ENCODE data around the gene KRT74. TPM values are rescaled to one million over a fixed set of nuclear protein-coding genes. Genes with fewer than 3 reads are reported as not detected.

The KRT74 gene
- total RNA-seq, 5 donors from 2014 or later (not counting 1 experiment from before 2014, with no cell fraction given): 0.20 to 0.79 (median 0.45) TPM; not detected in 1

- Mint-ChIP-seq H3K4me3 (peak overlapping the region in 1 of 3 donors; percentile 58), H3K4me1 (peaks cover 52 to 74% (median 61%) of the 10 kb centered on the region in 3 donors), H3K9me3 (no peaks in the 10 kb centered on the region), H3K36me3 (peaks cover 6% of the 10 kb centered on the region), H3K27me3 (no peaks in the 10 kb centered on the region), H3K27ac (peak overlapping the region in 1 of 2 donors; percentile 86)
- DNase-seq: peak in 1 of 35 experiments; percentile 23
- Histone ChIP-seq H3K4me1 (ENCODE audit: control insufficient read depth in 1 of 2, extremely low read depth in 1 of 2, insufficient read depth in 2 of 2, low read length in 2 of 2) (peaks cover 24 to 48% of the 10 kb centered on the region in 2 experiments), H3K9me3 (no peaks in the 10 kb centered on the region), H3K27ac (ENCODE audit: low read length) (no peak overlapping the region), H3K27me3 (replicated peaks in 1 of 2; ENCODE audit: control insufficient read depth in 2 of 2, extremely low read depth in 1 of 2, insufficient read depth in 2 of 2, low read length in 1 of 2) (peaks cover 0 to 4% of the 10 kb centered on the region in 2 experiments), H3K4me3 (ENCODE audit: control insufficient read depth in 1 of 2, extremely low read depth in 1 of 2, low read length in 1 of 2) (no peak overlapping the region), H3K36me3 (ENCODE audit: control insufficient read depth in 2 of 2, extremely low read depth in 1 of 2, insufficient read depth in 1 of 2, low read length in 1 of 2) (no peaks in the 10 kb centered on the region)
- CTCF ChIA-PET: interaction anchor here (0.6 to 1.1 kb wide), 3 partner anchors 80 to 297 kb away, joined by 3 to 7 read pairs (median 3); no protein-coding TSS in a partner anchor
- POLR2A ChIA-PET: no interaction called here
- ATAC-seq (replicated peaks in 1 of 4): no peak
- WGBS (ENCODE audit: insufficient coverage): 93% methylated on average over 17 of the region's 17 CpGs
Observed at GRCh38 chr12:52587563-52587962, 13.9 kb upstream of the KRT74 start.

GRCh38 chr12:52585946-52586345, 12.3 kb upstream of the KRT74 start:
- Mint-ChIP-seq H3K4me3 (peak overlapping the region in 2 of 3 donors; percentile 3 to 58), H3K27ac (peak overlapping the region; percentile 77 to 86), H3K36me3 (peaks cover 6% of the 10 kb centered on the region), H3K4me1 (peaks cover 53 to 68% (median 60%) of the 10 kb centered on the region in 3 donors), H3K27me3 (no peaks in the 10 kb centered on the region), H3K9me3 (no peaks in the 10 kb centered on the region)
- Histone ChIP-seq H3K4me1 (ENCODE audit: control insufficient read depth in 1 of 2, extremely low read depth in 1 of 2, insufficient read depth in 2 of 2, low read length in 2 of 2) (peaks cover 25 to 49% of the 10 kb centered on the region in 2 experiments), H3K27me3 (replicated peaks in 1 of 2; ENCODE audit: control insufficient read depth in 2 of 2, extremely low read depth in 1 of 2, insufficient read depth in 2 of 2, low read length in 1 of 2) (peaks cover 0 to 9% of the 10 kb centered on the region in 2 experiments), H3K4me3 (ENCODE audit: control insufficient read depth in 1 of 2, extremely low read depth in 1 of 2, low read length in 1 of 2) (no peak overlapping the region), H3K9me3 (no peaks in the 10 kb centered on the region), H3K36me3 (ENCODE audit: control insufficient read depth in 2 of 2, extremely low read depth in 1 of 2, insufficient read depth in 1 of 2, low read length in 1 of 2) (no peaks in the 10 kb centered on the region), H3K27ac (ENCODE audit: low read length) (peak overlapping the region; percentile 67)
- ChIA-PET POLR2A (interaction anchor here (0.7 to 1.0 kb wide), 3 partner anchors 26 to 283 kb away, joined by 3 to 4 read pairs (median 3); no protein-coding TSS in a partner anchor), CTCF (interaction anchor here (0.6 to 2.5 kb wide), 21 partner anchors 11 to 395 kb away, joined by 3 to 37 read pairs (median 4); no protein-coding TSS in a partner anchor)
- peak; percentile 42 to 98 (median 83) for DNase-seq
- 9% methylated on average over 4 of the region's 9 CpGs for WGBS (ENCODE audit: insufficient coverage)
- peak; percentile 73 to 97 (median 84) for ATAC-seq (replicated peaks in 1 of 4)

DNA sequence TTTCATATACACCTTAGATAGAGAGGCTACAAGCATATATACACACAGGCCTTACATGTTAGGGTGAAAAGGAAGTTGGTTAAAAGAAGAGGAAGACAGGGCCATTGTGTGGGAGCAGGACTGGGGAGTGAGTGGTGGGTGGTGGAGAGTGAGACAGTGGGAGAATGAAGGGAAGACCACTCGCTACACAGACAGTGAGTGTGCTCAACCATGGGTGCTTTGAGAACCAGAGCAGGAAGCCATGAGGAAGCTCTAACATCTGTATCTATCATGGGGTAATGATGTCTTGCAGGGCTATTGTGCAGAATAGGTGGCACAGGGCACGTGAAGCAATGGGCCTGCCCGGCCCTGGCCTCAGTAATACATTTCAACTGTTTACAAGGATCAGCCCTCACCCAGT, 11.4 kb upstream of the KRT74 start:
- CTCF ChIA-PET: interaction anchor here (0.6 to 3.5 kb wide), 14 partner anchors 23 to 300 kb away, joined by 3 to 26 read pairs (median 4); no protein-coding TSS in a partner anchor
- Histone ChIP-seq H3K9me3 (no peaks in the 10 kb centered on the region), H3K27me3 (replicated peaks in 1 of 2; ENCODE audit: control insufficient read depth in 2 of 2, extremely low read depth in 1 of 2, insufficient read depth in 2 of 2, low read length in 1 of 2) (peaks cover 0 to 9% of the 10 kb centered on the region in 2 experiments), H3K4me3 (ENCODE audit: control insufficient read depth in 1 of 2, extremely low read depth in 1 of 2, low read length in 1 of 2) (no peak overlapping the region), H3K36me3 (ENCODE audit: control insufficient read depth in 2 of 2, extremely low read depth in 1 of 2, insufficient read depth in 1 of 2, low read length in 1 of 2) (no peaks in the 10 kb centered on the region), H3K4me1 (ENCODE audit: control insufficient read depth in 1 of 2, extremely low read depth in 1 of 2, insufficient read depth in 2 of 2, low read length in 2 of 2) (peaks cover 32 to 57% of the 10 kb centered on the region in 2 experiments), H3K27ac (ENCODE audit: low read length) (no peak overlapping the region)
- Mint-ChIP-seq H3K4me1 (peaks cover 61 to 68% (median 65%) of the 10 kb centered on the region in 3 donors), H3K4me3 (peak overlapping the region in 1 of 3 donors; percentile 58), H3K9me3 (no peaks in the 10 kb centered on the region), H3K36me3 (no peaks in the 10 kb centered on the region), H3K27me3 (peaks cover 0 to 3% of the 10 kb centered on the region in 2 donors), H3K27ac (peak overlapping the region; percentile 77 to 86)
- POLR2A ChIA-PET: interaction anchor here in 1 of 2 donors (1.0 kb wide), 1 partner anchor 284 kb away, joined by 3 read pairs; no protein-coding TSS in a partner anchor
- DNase-seq (peak in 1 of 35 experiments; percentile 11), ATAC-seq (replicated peaks in 1 of 4) (no peak)
- 80% methylated on average over 1 of the region's 3 CpGs for WGBS (ENCODE audit: insufficient coverage)

GRCh38 chr12:52584156-52584682, 10.6 kb upstream of the KRT74 start:
- peaks cover 0 to 3% of the 10 kb centered on the region in 2 donors for H3K27me3 Mint-ChIP-seq
- Histone ChIP-seq H3K27ac (ENCODE audit: low read length) (no peak overlapping the region), H3K9me3 (no peaks in the 10 kb centered on the region), H3K4me3 (ENCODE audit: control insufficient read depth in 1 of 2, extremely low read depth in 1 of 2, low read length in 1 of 2) (no peak overlapping the region), H3K27me3 (replicated peaks in 1 of 2; ENCODE audit: control insufficient read depth in 2 of 2, extremely low read depth in 1 of 2, insufficient read depth in 2 of 2, low read length in 1 of 2) (peaks cover 0 to 9% of the 10 kb centered on the region in 2 experiments), H3K36me3 (ENCODE audit: control insufficient read depth in 2 of 2, extremely low read depth in 1 of 2, insufficient read depth in 1 of 2, low read length in 1 of 2) (no peaks in the 10 kb centered on the region), H3K4me1 (ENCODE audit: control insufficient read depth in 1 of 2, extremely low read depth in 1 of 2, insufficient read depth in 2 of 2, low read length in 2 of 2) (peaks cover 32 to 53% of the 10 kb centered on the region in 2 experiments)
- no peaks in the 10 kb centered on the region for H3K9me3 Mint-ChIP-seq
- peak overlapping the region in 1 of 2 donors; percentile 1 for H3K27ac Mint-ChIP-seq
- peaks cover 61 to 67% (median 66%) of the 10 kb centered on the region in 3 donors for H3K4me1 Mint-ChIP-seq
- 94% methylated on average over 9 of the region's 9 CpGs for WGBS (ENCODE audit: insufficient coverage)
- ChIA-PET POLR2A (no interaction called here), CTCF (interaction anchor here (0.6 to 4.8 kb wide), 12 partner anchors 26 to 301 kb away, joined by 3 to 45 read pairs (median 5); no protein-coding TSS in a partner anchor)
- no peak for ATAC-seq (replicated peaks in 1 of 4)
- peak in 1 of 35 experiments; percentile 22 for DNase-seq
- H3K36me3 Mint-ChIP-seq: no peaks in the 10 kb centered on the region
- no peak overlapping the region for H3K4me3 Mint-ChIP-seq

GRCh38 chr12:52582971-52583456, 9.4 kb upstream of the KRT74 start:
- WGBS (ENCODE audit: insufficient coverage): 3% methylated on average over 5 of the region's 7 CpGs
- peak; percentile 29 to 82 (median 64) for DNase-seq
- H3K4me3 Mint-ChIP-seq: no peak overlapping the region
- peak; percentile 16 to 56 (median 46) for ATAC-seq (replicated peaks in 1 of 4)
- ChIA-PET POLR2A (no interaction called here), CTCF (interaction anchor here (0.8 to 4.8 kb wide), 12 partner anchors 8 to 311 kb away, joined by 3 to 45 read pairs (median 5); no protein-coding TSS in a partner anchor)
- Histone ChIP-seq H3K4me1 (ENCODE audit: control insufficient read depth in 1 of 2, extremely low read depth in 1 of 2, insufficient read depth in 2 of 2, low read length in 2 of 2) (peaks cover 32 to 50% of the 10 kb centered on the region in 2 experiments), H3K27ac (ENCODE audit: low read length) (no peak overlapping the region), H3K4me3 (ENCODE audit: control insufficient read depth in 1 of 2, extremely low read depth in 1 of 2, low read length in 1 of 2) (no peak overlapping the region), H3K9me3 (no peaks in the 10 kb centered on the region), H3K27me3 (replicated peaks in 1 of 2; ENCODE audit: control insufficient read depth in 2 of 2, extremely low read depth in 1 of 2, insufficient read depth in 2 of 2, low read length in 1 of 2) (peaks cover 0 to 9% of the 10 kb centered on the region in 2 experiments), H3K36me3 (ENCODE audit: control insufficient read depth in 2 of 2, extremely low read depth in 1 of 2, insufficient read depth in 1 of 2, low read length in 1 of 2) (no peaks in the 10 kb centered on the region)
- H3K9me3 Mint-ChIP-seq: no peaks in the 10 kb centered on the region
- peak overlapping the region; percentile 62 to 74 for H3K27ac Mint-ChIP-seq
- peaks cover 0 to 3% of the 10 kb centered on the region in 2 donors for H3K27me3 Mint-ChIP-seq
- no peaks in the 10 kb centered on the region for H3K36me3 Mint-ChIP-seq
- peaks cover 61 to 67% (median 66%) of the 10 kb centered on the region in 3 donors for H3K4me1 Mint-ChIP-seq

- POLR2A ChIA-PET: no interaction called here
- Mint-ChIP-seq H3K4me3 (no peak overlapping the region), H3K36me3 (no peaks in the 10 kb centered on the region), H3K27me3 (peaks cover 0 to 3% of the 10 kb centered on the region in 2 donors), H3K4me1 (peaks cover 57 to 63% (median 62%) of the 10 kb centered on the region in 3 donors), H3K27ac (no peak overlapping the region), H3K9me3 (no peaks in the 10 kb centered on the region)
- H3K4me1 ChIP-seq (ENCODE audit: control insufficient read depth in 1 of 2, extremely low read depth in 1 of 2, insufficient read depth in 2 of 2, low read length in 2 of 2): peaks cover 32 to 50% of the 10 kb centered on the region in 2 experiments
- H3K27me3 ChIP-seq (replicated peaks in 1 of 2; ENCODE audit: control insufficient read depth in 2 of 2, extremely low read depth in 1 of 2, insufficient read depth in 2 of 2, low read length in 1 of 2): peaks cover 0 to 9% of the 10 kb centered on the region in 2 experiments
- H3K9me3 ChIP-seq: no peaks in the 10 kb centered on the region
- H3K36me3 ChIP-seq (ENCODE audit: control insufficient read depth in 2 of 2, extremely low read depth in 1 of 2, insufficient read depth in 1 of 2, low read length in 1 of 2): no peaks in the 10 kb centered on the region
- no CpG with 5 or more reads among the region's 2 CpGs for WGBS (ENCODE audit: insufficient coverage)
- no peak overlapping the region for H3K4me3 ChIP-seq (ENCODE audit: control insufficient read depth in 1 of 2, extremely low read depth in 1 of 2, low read length in 1 of 2)
- ATAC-seq (replicated peaks in 1 of 4) (no peak), DNase-seq (peak in 1 of 35 experiments; percentile 11)
- CTCF ChIA-PET: interaction anchor here (1.0 to 4.8 kb wide), 8 partner anchors 8 to 303 kb away, joined by 3 to 45 read pairs (median 14); no protein-coding TSS in a partner anchor
- no peak overlapping the region for H3K27ac ChIP-seq (ENCODE audit: low read length)
Observed at GRCh38 chr12:52582486-52582885, 8.8 kb upstream of the KRT74 start.

Data from T-cell (primary cell).